Activated T-cell treated with anti-CD3 and anti-CD28 coated beads, Interleukin-2, amount 50 U/mL, for 24 hours (primary cell): ENCODE data around the gene PLXNA3.

Experiments used
- DNase-seq: peaks from one replicate; pipeline ENCODE4 v3.0.0-alpha.2; 2020
- H3K27ac Mint-ChIP-seq: 2 replicates; pipeline ENCODE4 v1.8.0; 2020; ENCODE audit warnings: mild to moderate bottlenecking, mixed read lengths
- H3K27me3 Mint-ChIP-seq: 2 replicates; pipeline ENCODE4 v1.8.0; 2020; ENCODE audit warnings: mixed read lengths
- H3K36me3 Mint-ChIP-seq: 2 replicates; pipeline ENCODE4 v1.8.0; 2020; ENCODE audit warnings: low read depth, mixed read lengths
- H3K4me1 Mint-ChIP-seq: 2 replicates; pipeline ENCODE4 v1.8.0; 2020; ENCODE audit warnings: low read depth, mixed read lengths
- H3K4me3 Mint-ChIP-seq: 2 replicates; pipeline ENCODE4 v1.8.0; 2020; ENCODE audit warnings: mild to moderate bottlenecking, moderate library complexity, mixed read lengths
- H3K9me3 Mint-ChIP-seq: 2 replicates; pipeline ENCODE4 v1.8.0; 2020; ENCODE audit warnings: mixed read lengths

The PLXNA3 gene

DNA sequence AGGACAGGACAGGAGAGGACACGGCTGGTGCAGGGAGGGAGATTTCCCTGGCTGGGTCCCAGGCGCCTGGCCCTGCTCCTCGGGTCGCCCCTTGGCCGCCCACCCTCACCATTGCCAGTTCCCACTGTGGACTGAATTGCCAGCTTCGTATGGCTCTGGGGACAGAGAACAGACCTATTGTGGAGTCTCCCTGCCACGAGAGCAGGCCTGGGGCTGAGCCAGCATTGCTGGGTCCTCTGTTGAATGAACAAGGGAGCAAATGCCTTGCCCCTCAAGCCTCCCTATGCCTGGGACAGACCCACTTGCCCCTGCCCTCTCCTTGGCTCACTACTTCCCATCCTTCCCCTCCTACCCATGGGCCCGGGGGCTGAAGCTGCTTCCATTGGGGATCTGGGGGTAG is 4.3 kb downstream of the PLXNA3 start:
- Mint-ChIP-seq H3K4me1 (peaks cover 13% of the 10 kb centered on the region), H3K4me3 (no peak overlapping the region), H3K27me3 (no peaks in the 10 kb centered on the region), H3K9me3 (no peaks in the 10 kb centered on the region), H3K27ac (no peak overlapping the region), H3K36me3 (peaks cover 42% of the 10 kb centered on the region)
- no peak for DNase-seq

DNA sequence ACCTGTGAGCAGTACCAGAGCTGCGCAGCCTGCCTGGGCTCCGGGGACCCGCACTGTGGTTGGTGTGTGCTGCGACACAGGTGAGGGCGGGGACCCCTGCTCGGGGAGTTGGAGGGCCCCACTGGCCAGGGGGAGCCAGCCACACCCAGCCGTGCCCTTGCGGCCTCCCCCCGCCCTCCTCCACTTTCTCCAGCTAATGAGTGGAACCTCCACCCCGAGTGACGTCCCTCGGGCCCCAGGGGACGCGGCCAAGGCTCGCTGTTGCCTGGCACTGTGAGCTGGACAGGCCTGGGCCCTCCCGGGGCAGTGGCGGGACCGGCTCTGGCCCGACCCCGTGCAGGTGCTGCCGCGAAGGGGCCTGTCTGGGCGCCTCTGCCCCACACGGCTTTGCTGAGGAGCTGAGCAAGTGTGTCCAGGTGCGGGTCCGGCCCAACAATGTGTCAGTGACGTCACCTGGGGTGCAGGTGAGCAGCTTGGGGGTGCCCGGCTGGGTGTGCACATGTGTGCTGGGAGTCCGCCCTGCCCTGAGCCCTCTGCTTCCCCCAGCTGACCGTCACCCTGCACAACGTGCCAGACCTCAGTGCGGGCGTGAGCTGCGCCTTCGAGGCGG is 5.6 kb downstream of the PLXNA3 start:
- DNase-seq = no peak
- H3K27me3 Mint-ChIP-seq = no peaks in the 10 kb centered on the region
- H3K36me3 Mint-ChIP-seq = peaks cover 47% of the 10 kb centered on the region
- peaks cover 12% of the 10 kb centered on the region for H3K4me1 Mint-ChIP-seq
- H3K9me3 Mint-ChIP-seq = no peaks in the 10 kb centered on the region
- H3K4me3 Mint-ChIP-seq = no peak overlapping the region
- no peak overlapping the region for H3K27ac Mint-ChIP-seq

DNA sequence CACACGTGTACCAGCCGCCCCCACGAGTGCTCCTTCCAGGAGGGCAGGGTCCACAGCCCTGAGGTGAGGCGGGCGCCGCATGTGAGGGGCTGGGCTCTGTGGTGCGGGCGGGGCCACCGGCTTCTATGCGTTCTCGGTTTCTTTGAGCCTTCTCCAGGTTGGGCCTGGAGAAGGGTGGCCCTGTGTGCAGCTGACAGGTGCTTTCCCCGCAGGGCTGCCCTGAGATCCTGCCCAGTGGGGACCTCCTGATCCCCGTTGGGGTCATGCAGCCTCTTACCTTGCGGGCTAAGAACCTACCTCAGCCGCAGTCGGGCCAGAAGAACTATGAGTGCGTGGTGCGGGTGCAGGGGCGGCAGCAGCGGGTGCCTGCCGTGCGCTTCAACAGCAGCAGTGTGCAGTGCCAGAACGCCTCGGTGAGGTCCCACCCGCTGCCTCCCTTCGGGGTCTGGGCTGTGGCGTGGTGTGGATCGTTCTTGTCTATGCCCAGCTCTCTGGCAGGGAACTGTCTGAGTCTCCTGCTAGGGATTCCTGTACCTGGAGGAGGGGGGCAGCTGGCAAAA is 6.8 kb downstream of the PLXNA3 start:
- H3K36me3 Mint-ChIP-seq = peaks cover 55% of the 10 kb centered on the region
- no peak overlapping the region for H3K27ac Mint-ChIP-seq
- no peak for DNase-seq
- H3K4me1 Mint-ChIP-seq = peaks cover 5% of the 10 kb centered on the region
- no peak overlapping the region for H3K4me3 Mint-ChIP-seq
- H3K9me3 Mint-ChIP-seq = no peaks in the 10 kb centered on the region
- H3K27me3 Mint-ChIP-seq = no peaks in the 10 kb centered on the region

DNA sequence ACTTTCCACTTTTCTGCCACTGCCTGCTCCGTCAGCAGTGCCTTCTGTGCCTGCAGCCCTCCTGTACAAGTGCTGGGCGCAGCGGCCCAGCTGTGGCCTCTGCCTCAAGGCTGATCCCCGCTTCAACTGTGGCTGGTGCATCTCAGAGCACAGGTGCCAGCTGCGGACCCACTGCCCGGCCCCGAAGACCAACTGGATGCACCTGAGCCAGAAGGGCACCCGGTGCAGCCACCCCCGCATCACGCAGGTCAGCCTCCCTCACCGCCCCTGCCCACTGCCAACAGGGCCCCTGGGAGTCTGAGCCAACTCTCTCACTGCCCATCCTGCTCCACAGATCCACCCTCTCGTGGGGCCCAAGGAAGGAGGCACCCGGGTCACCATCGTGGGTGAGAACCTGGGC is 7.5 kb downstream of the PLXNA3 start:
- peaks cover 58% of the 10 kb centered on the region for H3K36me3 Mint-ChIP-seq
- H3K27ac Mint-ChIP-seq = no peak overlapping the region
- H3K4me1 Mint-ChIP-seq = peaks cover 1% of the 10 kb centered on the region
- no peaks in the 10 kb centered on the region for H3K9me3 Mint-ChIP-seq
- no peaks in the 10 kb centered on the region for H3K27me3 Mint-ChIP-seq
- DNase-seq = no peak
- no peak overlapping the region for H3K4me3 Mint-ChIP-seq

DNA sequence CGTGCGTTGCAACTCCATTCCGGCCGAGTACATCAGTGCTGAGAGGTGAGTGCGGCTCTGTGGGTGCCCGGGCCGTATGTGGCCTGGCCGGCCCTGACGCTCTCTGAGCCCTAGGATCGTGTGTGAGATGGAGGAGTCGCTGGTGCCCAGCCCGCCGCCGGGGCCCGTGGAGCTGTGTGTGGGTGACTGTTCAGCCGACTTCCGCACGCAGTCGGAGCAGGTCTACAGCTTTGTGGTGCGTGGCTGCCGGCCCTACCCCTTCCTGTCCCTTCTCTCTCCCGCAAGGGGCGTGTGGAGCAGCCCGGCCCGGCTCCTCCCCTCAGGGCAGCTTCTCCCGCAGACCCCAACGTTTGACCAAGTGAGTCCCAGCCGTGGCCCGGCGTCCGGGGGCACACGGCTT is 8.0 kb downstream of the PLXNA3 start:
- H3K9me3 Mint-ChIP-seq = no peaks in the 10 kb centered on the region
- H3K27ac Mint-ChIP-seq = no peak overlapping the region
- no peaks in the 10 kb centered on the region for H3K27me3 Mint-ChIP-seq
- H3K36me3 Mint-ChIP-seq = peaks cover 59% of the 10 kb centered on the region
- DNase-seq = no peak
- H3K4me1 Mint-ChIP-seq = peaks cover under 1% of the 10 kb centered on the region
- no peak overlapping the region for H3K4me3 Mint-ChIP-seq

DNA sequence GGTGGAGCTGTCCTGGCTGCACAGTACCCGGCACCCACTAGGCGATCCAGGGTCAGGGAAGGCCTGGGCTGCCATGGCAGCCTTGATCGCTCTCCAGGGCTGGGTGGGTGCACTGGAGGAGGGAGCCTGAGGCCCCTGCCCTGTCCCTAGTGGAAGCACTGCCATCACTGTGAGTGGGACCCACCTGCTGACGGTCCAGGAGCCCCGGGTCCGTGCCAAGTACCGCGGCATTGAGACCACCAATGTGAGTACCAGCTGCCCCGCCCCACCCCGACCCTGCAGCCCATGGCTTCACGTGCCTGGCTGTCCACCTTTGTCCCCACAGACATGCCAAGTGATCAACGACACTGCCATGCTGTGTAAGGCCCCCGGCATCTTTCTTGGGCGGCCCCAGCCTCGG is 8.8 kb downstream of the PLXNA3 start:
- Mint-ChIP-seq H3K9me3 (no peaks in the 10 kb centered on the region), H3K36me3 (peaks cover 57% of the 10 kb centered on the region), H3K4me3 (no peak overlapping the region), H3K27ac (no peak overlapping the region), H3K27me3 (no peaks in the 10 kb centered on the region), H3K4me1 (no peaks in the 10 kb centered on the region)
- no peak for DNase-seq

DNA sequence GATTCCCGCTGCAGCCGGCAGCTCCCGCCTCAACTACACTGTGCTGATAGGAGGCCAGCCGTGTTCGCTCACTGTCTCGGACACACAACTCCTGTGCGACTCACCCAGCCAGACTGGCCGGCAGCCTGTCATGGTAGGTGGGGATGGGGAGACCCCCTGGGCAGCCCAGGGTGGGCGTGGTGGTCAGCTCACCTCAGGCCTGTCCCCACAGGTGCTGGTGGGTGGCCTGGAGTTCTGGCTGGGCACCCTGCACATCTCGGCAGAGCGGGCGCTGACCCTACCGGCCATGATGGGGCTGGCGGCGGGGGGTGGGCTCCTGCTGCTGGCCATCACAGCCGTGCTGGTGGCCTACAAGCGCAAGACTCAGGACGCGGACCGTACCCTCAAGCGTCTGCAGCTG is 9.5 kb downstream of the PLXNA3 start:
- DNase-seq = no peak

DNA sequence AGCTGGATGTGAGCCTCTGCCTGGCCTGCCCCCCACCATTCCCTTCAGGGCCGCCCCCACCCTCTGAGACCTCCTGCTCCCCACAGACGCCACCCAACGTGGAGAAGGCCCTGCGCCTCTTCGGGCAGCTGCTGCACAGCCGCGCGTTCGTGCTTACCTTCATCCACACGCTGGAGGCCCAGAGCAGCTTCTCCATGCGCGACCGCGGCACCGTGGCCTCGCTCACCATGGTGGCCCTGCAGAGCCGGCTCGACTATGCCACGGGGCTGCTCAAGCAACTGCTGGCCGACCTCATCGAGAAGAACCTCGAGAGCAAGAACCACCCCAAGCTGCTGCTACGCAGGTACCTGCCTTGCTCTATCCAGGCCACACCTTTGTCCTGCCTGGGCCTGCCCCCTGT is 10.1 kb downstream of the PLXNA3 start:
- H3K4me3 Mint-ChIP-seq = no peak overlapping the region
- no peak for DNase-seq
- H3K4me1 Mint-ChIP-seq = no peaks in the 10 kb centered on the region
- H3K36me3 Mint-ChIP-seq = peaks cover 58% of the 10 kb centered on the region
- H3K9me3 Mint-ChIP-seq = no peaks in the 10 kb centered on the region
- no peaks in the 10 kb centered on the region for H3K27me3 Mint-ChIP-seq
- no peak overlapping the region for H3K27ac Mint-ChIP-seq

More for the DNA sequence above, 9.5 kb downstream of the PLXNA3 start:
- Mint-ChIP-seq H3K4me3 (no peak overlapping the region), H3K27ac (no peak overlapping the region), H3K27me3 (no peaks in the 10 kb centered on the region), H3K4me1 (no peaks in the 10 kb centered on the region), H3K36me3 (peaks cover 58% of the 10 kb centered on the region), H3K9me3 (no peaks in the 10 kb centered on the region)

DNA sequence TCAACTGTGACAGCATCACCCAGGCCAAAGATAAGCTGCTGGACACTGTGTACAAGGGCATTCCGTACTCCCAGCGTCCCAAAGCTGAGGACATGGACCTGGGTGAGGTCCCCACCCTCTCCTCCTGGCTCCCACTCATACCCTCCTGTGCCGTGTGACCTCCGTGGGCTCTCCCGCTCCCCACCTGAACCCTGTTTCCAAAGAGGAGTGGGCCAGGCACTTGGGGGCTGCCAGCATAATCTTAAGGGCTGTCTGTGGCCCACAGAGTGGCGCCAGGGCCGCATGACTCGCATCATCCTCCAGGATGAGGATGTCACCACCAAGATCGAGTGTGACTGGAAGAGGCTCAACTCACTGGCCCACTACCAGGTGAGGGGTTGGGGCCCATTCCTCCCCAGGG is 11.0 kb downstream of the PLXNA3 start:
- DNase-seq = no peak
- Mint-ChIP-seq H3K27me3 (no peaks in the 10 kb centered on the region), H3K4me3 (no peak overlapping the region), H3K9me3 (no peaks in the 10 kb centered on the region), H3K4me1 (no peaks in the 10 kb centered on the region), H3K36me3 (peaks cover 63% of the 10 kb centered on the region), H3K27ac (no peak overlapping the region)

DNA sequence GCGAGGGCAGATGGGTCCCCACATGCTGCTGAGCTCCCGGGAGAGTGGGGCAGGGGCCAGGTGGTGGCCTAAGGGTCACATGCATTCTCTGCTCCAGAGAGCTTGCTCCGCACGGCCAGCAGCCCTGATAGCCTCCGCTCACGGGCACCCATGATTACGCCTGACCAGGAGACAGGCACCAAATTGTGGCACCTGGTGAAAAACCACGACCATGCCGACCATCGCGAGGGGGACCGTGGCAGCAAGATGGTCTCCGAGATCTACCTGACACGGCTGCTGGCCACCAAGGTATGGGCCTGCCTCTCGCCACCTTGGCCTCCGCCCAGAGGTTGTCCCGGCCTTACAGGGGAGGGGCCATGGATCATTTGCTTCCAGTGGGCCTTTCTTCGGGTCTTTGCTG is 11.8 kb downstream of the PLXNA3 start:
- Mint-ChIP-seq H3K27ac (no peak overlapping the region), H3K9me3 (no peaks in the 10 kb centered on the region), H3K36me3 (peaks cover 62% of the 10 kb centered on the region), H3K27me3 (no peaks in the 10 kb centered on the region), H3K4me3 (no peak overlapping the region), H3K4me1 (no peaks in the 10 kb centered on the region)
- DNase-seq = no peak

DNA sequence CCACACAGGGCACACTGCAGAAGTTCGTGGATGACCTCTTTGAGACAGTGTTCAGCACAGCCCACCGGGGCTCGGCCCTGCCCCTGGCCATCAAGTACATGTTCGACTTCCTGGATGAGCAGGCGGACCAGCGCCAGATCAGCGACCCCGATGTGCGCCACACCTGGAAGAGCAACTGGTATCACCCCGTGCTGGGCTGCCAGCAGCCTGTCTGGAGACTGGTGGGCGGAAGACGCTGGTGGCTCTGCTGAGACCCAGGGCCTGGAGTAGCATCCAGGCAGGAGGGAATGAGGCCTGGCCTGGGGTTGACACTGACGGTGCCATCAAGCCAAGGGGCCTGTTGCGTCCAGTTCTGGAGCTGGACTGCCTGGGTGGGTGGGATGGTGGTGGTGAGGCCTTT is 12.4 kb downstream of the PLXNA3 start:
- peaks cover 60% of the 10 kb centered on the region for H3K36me3 Mint-ChIP-seq
- H3K4me3 Mint-ChIP-seq = no peak overlapping the region
- H3K9me3 Mint-ChIP-seq = no peaks in the 10 kb centered on the region
- no peak overlapping the region for H3K27ac Mint-ChIP-seq
- H3K27me3 Mint-ChIP-seq = peaks cover 2% of the 10 kb centered on the region
- DNase-seq = no peak
- H3K4me1 Mint-ChIP-seq = peaks cover 2% of the 10 kb centered on the region

DNA sequence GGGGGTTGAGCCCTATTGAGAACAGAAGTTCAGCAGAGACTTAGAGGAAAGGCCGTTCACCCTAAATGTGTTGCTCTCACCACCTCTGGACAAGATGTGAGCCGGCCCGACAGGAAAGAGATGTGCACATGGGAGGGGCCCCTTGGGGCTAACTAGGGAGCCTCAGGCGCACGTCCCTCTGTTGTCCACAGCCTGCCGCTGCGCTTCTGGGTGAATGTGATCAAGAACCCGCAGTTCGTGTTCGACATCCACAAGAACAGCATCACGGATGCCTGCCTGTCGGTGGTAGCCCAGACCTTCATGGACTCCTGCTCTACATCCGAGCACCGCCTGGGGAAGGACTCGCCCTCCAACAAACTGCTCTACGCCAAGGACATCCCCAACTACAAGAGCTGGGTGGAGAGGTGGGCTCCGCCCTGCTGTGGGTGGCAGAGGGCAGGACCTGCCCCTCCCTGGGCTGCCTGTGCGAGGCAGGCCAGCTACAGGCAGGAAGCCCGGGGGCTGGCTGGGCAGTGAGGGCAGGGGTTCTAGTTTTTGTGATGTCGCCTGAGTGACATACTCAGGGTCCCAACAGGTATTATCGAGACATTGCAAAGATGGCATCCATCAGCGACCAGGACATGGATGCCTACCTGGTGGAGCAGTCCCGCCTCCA is 13.0 kb downstream of the PLXNA3 start:
- H3K4me1 Mint-ChIP-seq = peaks cover 4% of the 10 kb centered on the region
- H3K4me3 Mint-ChIP-seq = no peak overlapping the region
- H3K27ac Mint-ChIP-seq = no peak overlapping the region
- DNase-seq = no peak
- peaks cover 57% of the 10 kb centered on the region for H3K36me3 Mint-ChIP-seq
- no peaks in the 10 kb centered on the region for H3K9me3 Mint-ChIP-seq
- peaks cover 5% of the 10 kb centered on the region for H3K27me3 Mint-ChIP-seq

DNA sequence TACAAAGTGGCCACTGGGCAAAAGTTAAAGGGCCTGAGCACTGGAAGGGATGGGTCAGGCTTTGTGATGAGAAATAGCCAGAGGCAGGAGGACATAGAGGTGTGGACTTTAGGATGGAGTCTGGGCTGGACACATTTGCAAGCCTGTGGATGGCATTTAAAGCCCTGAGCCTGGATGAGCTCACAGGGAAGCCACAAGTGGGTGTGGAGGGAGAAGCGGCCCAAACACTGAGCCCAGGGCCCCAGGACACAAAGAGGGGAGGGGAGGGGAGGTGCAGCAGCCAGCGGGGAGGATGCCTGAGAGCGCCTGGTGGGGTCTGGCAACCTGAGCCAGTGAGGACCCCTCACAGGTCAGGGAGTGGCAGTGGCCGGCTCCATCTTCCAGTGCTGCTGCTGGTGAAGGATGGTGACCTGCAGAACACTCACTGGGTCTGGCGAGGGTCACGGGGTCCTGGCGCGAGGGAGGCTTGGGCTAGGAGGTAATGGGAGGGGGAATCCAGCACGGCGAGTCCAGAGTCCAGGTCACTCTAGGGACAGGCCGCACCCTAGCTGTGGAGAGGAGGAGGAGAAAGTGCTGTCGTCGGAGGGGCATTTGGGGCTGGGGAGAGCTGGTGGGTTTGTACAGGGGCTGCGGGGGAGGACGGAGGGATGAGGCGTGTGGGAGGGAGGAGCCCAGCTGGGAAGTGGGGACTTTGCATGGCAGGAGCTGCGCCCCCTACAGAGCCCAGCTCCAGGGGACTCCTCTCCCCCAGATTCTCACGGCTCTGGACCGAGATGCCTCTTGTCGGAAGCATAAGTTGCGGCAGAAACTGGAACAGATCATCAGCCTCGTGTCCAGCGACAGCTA is 14.0 kb downstream of the PLXNA3 start:
- peaks cover 52% of the 10 kb centered on the region for H3K36me3 Mint-ChIP-seq
- H3K4me3 Mint-ChIP-seq = no peak overlapping the region
- H3K9me3 Mint-ChIP-seq = no peaks in the 10 kb centered on the region
- peaks cover 4% of the 10 kb centered on the region for H3K4me1 Mint-ChIP-seq
- H3K27me3 Mint-ChIP-seq = peaks cover 5% of the 10 kb centered on the region
- H3K27ac Mint-ChIP-seq = no peak overlapping the region
- DNase-seq = no peak

DNA sequence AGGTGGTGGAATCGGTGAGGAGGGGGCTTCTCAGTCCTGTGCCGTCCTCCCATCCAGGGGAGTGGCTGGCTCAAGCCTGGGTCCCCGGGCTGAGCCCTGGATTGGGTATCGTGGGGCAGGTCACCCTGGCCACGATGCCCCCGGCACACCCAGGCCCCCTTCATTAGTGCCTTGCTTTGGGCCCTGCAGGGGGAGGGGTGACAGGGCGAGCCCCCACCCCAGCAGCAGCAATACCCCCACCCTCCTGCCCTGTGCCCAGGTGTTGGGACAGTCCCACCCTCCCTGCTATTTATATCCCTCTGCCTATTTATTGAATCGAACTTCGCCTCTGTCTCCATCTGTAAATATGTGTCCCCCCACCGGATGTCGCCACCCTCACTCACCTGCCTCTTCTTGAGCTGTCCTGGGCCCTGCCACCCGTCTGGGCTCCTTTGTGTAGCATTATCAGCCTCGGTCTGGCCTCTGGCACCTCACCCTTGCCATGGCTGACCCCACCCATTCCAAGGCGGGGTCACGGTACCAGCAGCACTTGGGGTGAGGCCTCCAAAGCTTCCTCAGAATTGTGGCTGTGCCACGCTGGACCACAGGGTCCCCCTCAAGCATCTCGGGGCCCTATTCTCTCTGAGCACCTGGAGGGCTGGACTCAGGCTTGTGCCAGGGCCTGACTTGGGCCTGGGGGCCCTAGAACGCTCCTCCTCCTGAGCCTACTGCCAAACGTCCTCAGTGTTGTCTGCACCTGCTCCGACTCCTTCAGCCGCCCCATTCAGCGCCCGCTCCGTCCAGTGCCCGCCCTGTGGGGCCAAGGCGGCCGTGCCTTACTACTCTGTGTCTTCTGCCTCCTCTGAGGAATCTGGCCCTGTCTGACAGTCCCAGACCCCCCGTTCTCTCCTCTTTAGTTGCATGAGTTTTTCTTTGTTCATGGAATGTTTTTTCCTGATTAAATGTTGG is 14.9 kb downstream of the PLXNA3 start:
- Mint-ChIP-seq H3K4me3 (no peak overlapping the region), H3K27me3 (peaks cover 5% of the 10 kb centered on the region), H3K9me3 (no peaks in the 10 kb centered on the region), H3K27ac (no peak overlapping the region), H3K4me1 (peaks cover 12% of the 10 kb centered on the region), H3K36me3 (peaks cover 51% of the 10 kb centered on the region)
- no peak for DNase-seq
